AG04450 (cell line): ENCODE measurements around the gene TK2. TPM values are rescaled to one million over a fixed set of nuclear protein-coding genes. Genes with fewer than 3 reads are reported as not detected.

Source experiments
- CTCF ChIA-PET: fragments of 300-600, 350-600 bp; formaldehyde crosslinking; extraction: SDS; loops from one replicate; lab custom pipeline; 2022; ENCODE audit warnings: antibody characterized with exemption, inconsistent platforms; lab: Charles Lee
- POLR2A ChIA-PET: fragments of 350-600 bp; formaldehyde crosslinking; extraction: SDS; loops from one replicate; lab custom pipeline; 2021; ENCODE audit warnings: antibody characterized with exemption, inconsistent platforms; lab: Yijun Ruan, JAX
- DNase-seq: peaks from one replicate; pipeline ENCODE4 v3.0.0-alpha.2; 2011; ENCODE audit warnings: low read depth, low spot score
- H3K27ac ChIP-seq: one replicate; pipeline ENCODE4 v1.5.1; 2012; ENCODE audit warnings: low read depth, low read length, control low read depth
- H3K27me3 ChIP-seq: one replicate; pipeline ENCODE4 v1.6.0; 2012; ENCODE audit warnings: low read length; ENCODE audit not compliant: control insufficient read depth, insufficient read depth
- H3K4me3 ChIP-seq: 2 replicates; pipeline ENCODE4 v1.5.1; 2011; ENCODE audit warnings: mild to moderate bottlenecking, low read depth, low read length, control low read depth
- H3K9me3 ChIP-seq: 2 replicates; pipeline ENCODE4 v1.5.1; 2012; ENCODE audit warnings: low read length; ENCODE audit not compliant: control insufficient read depth, insufficient read depth
- polyA plus RNA-seq: library from polyadenylated mRNA; depleted of rRNA; stranded (reverse); fragments of >200 nt; gene quantifications from 2 replicates; pipeline ENCODE4 v1.2.3, GENCODE V29; 2011; rRNA removed
- small RNA-seq: library from RNA; depleted of rRNA; stranded (forward); fragments of <200 nt; gene quantifications from one replicate; pipeline ENCODE3, GENCODE V24; 2012; ENCODE audit warnings: low read depth; ENCODE audit not compliant: insufficient read length
- TF ChIP-seq, protein P1 (sequence below): IDR thresholded peaks from 2 replicates; pipeline ENCODE4 v1.5.1; 2011; ENCODE audit warnings: low read depth, low read length, control low read depth, inconsistent platforms

Gene TK2
- polyA plus RNA-seq, 1 experiment: 34.2 TPM

DNA sequence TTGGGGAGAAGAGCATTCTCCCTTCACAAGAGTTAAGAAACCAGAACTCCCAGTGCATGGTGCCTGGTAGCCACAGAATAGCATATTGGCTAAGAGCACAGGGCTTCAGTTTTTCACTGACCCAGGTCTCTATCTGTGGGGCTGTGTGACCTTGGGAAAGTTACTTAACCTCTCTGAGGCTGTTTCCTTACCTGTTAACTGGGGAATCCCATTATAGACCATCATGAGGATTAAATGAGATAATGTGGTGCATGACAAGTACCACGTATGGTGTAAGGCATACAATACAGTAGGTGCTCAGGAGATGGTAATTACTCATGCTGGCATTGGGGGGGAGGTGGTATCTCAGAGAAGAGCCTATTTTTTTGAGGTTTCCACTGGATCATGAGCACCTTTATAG lies 89.2 kb downstream of the TK2 start:
- Histone ChIP-seq H3K27me3 (peaks cover 37% of the 10 kb centered on the region), H3K9me3 (no peaks in the 10 kb centered on the region), H3K4me3 (no peak overlapping the region), H3K27ac (no peak overlapping the region)
- TF ChIP-seq, protein P1, sequence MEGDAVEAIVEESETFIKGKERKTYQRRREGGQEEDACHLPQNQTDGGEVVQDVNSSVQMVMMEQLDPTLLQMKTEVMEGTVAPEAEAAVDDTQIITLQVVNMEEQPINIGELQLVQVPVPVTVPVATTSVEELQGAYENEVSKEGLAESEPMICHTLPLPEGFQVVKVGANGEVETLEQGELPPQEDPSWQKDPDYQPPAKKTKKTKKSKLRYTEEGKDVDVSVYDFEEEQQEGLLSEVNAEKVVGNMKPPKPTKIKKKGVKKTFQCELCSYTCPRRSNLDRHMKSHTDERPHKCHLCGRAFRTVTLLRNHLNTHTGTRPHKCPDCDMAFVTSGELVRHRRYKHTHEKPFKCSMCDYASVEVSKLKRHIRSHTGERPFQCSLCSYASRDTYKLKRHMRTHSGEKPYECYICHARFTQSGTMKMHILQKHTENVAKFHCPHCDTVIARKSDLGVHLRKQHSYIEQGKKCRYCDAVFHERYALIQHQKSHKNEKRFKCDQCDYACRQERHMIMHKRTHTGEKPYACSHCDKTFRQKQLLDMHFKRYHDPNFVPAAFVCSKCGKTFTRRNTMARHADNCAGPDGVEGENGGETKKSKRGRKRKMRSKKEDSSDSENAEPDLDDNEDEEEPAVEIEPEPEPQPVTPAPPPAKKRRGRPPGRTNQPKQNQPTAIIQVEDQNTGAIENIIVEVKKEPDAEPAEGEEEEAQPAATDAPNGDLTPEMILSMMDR: no peak
- POLR2A ChIA-PET: interaction anchor here (0.7 kb wide), 1 partner anchor 14 kb away, joined by 6 read pairs; no protein-coding TSS in a partner anchor
- no peak for DNase-seq
- CTCF ChIA-PET: no interaction called here

DNA sequence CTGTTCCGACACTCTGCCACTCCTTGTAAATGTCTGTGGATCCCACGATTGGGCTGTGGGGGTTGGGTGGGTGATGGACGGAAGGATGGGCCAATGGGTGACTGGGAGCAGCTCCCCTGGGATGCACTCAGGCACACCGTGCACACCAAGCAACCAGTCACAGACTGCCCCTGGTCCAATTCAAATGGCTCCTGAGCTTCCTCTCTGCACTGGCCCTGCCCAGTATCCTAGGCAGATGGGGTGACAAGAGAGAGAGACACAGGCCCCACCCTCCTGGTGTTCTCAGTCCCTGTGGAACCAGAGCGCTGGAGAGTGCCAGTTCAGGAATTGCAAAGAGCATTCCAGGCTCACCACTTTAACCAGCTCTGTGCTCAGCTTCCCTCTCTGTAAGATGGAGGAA lies 90.0 kb downstream of the TK2 start:
- Histone ChIP-seq H3K27ac (no peak overlapping the region), H3K4me3 (no peak overlapping the region), H3K9me3 (no peaks in the 10 kb centered on the region), H3K27me3 (peaks cover 33% of the 10 kb centered on the region)
- POLR2A ChIA-PET: no interaction called here
- TF ChIP-seq, protein P1: no peak
- CTCF ChIA-PET: no interaction called here
- no peak for DNase-seq

DNA sequence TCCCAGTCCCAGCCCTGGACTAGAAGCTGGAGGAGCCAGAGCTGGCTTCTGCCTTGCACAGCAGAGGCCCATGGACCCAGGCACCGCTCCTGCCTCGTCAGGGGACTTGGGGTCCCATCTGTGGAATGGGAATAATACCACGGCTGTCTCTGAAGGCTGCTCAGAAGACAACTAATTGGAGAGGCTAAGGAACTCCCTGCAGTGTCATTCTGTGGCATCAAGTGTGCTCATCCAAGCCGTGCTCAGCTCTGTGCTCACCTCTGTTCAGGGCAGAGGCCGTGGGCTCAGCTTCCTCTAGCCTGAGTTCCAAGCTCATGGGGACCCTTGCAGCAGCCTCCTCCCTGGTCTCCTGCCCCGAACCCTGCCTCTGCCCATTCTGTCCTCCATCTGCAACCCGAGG lies 91.1 kb downstream of the TK2 start:
- Histone ChIP-seq H3K27ac (no peak overlapping the region), H3K9me3 (no peaks in the 10 kb centered on the region), H3K27me3 (peaks cover 33% of the 10 kb centered on the region), H3K4me3 (no peak overlapping the region)
- ChIA-PET CTCF (no interaction called here), POLR2A (no interaction called here)
- no peak for DNase-seq
- TF ChIP-seq, protein P1: no peak

DNA sequence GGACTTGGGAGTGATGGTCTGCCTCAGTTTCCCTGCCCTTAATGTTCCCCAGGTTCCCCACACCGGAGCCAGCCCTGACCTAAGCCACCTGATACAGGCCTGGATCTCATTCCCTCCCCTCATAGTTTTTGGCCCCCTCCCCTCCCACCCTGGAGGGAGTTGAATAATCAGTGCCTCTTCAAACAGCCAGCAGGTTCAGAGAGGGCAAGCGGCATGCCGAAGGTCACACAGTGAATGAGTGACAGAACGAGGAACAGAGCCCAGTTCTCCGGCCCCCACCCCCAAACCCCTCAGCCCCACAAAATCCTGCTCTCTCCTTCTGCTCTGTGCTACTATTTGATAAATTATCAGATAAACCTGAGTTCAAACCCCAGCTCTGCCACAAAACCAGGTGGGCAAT lies 91.6 kb downstream of the TK2 start:
- no peaks in the 10 kb centered on the region for H3K9me3 ChIP-seq
- H3K27me3 ChIP-seq: peaks cover 33% of the 10 kb centered on the region
- TF ChIP-seq, protein P1: no peak
- no peak overlapping the region for H3K4me3 ChIP-seq
- peak overlapping the region; percentile 21 for H3K27ac ChIP-seq
- DNase-seq: no peak
- POLR2A ChIA-PET: no interaction called here
- CTCF ChIA-PET: no interaction called here

Small RNA genes lying within 50 kb of the gene (small RNA-seq; reads per million reads assigned to genes)
- not detected for gene CKLF-CMTM1

Other genes starting within 250 kb of the TK2 start
- gene CDH5, start 183.4 kb downstream of the TK2 start, polyA plus RNA-seq: 0.02 TPM in 1 of 2 replicates, not detected in the other
- gene BEAN1, start 122.8 kb downstream of the TK2 start, polyA plus RNA-seq: not detected in 2 replicates
- gene CKLF, start 2.5 kb upstream of the TK2 start, polyA plus RNA-seq: 52.6 and 56.2 TPM in 2 replicates
- gene CMTM1, start 16.3 kb upstream of the TK2 start, polyA plus RNA-seq: 1.6 and 1.7 TPM in 2 replicates
- not detected in 2 replicates for gene CMTM2, start 29.3 kb upstream of the TK2 start, polyA plus RNA-seq
- 31.6 and 33.5 TPM in 2 replicates for gene CMTM3, start 54.6 kb upstream of the TK2 start, polyA plus RNA-seq
- gene CMTM4, start 146.6 kb upstream of the TK2 start, polyA plus RNA-seq: 16.4 and 19.2 TPM in 2 replicates
- 86.7 and 88.5 TPM in 2 replicates for gene DYNC1LI2, start 201.5 kb upstream of the TK2 start, polyA plus RNA-seq